Measurements from ENCODE around the gene MYO18B. TPM values are rescaled to one million over a fixed set of nuclear protein-coding genes. Genes with fewer than 3 reads are reported as not detected.
A peak's percentile ranks its signal among the peaks of the same experiment; 100 is the strongest.

Gene MYO18B
- total RNA-seq, 1 experiment from 2014 or later: not detected

- no peak for DNase-seq (ENCODE audit: low spot score)
These were observed 6.2 kb downstream of the MYO18B start for GRCh38 chr22:25748140-25748539.

GRCh38 chr22:25748704-25749103 lies 6.7 kb downstream of the MYO18B start:
- DNase-seq (ENCODE audit: low spot score): no peak

GRCh38 chr22:25749420-25750169 lies 7.6 kb downstream of the MYO18B start:
- DNase-seq (ENCODE audit: low spot score): no peak

GRCh38 chr22:25750569-25751173 lies 8.7 kb downstream of the MYO18B start:
- no peak for DNase-seq (ENCODE audit: low spot score)

GRCh38 chr22:25751174-25751581 lies 9.2 kb downstream of the MYO18B start:
- no peak for DNase-seq (ENCODE audit: low spot score)

GRCh38 chr22:25752615-25753214 lies 10.7 kb downstream of the MYO18B start:
- no peak for DNase-seq (ENCODE audit: low spot score)

- DNase-seq (ENCODE audit: low spot score): no peak
These were observed 11.3 kb downstream of the MYO18B start for GRCh38 chr22:25753252-25753651.

- peak; percentile 84 for DNase-seq (ENCODE audit: low spot score)
These were observed 12.7 kb downstream of the MYO18B start for GRCh38 chr22:25754527-25755202.

- DNase-seq (ENCODE audit: low spot score): no peak
These were observed 15.7 kb downstream of the MYO18B start for GRCh38 chr22:25757686-25758085.

GRCh38 chr22:25758316-25758715 lies 16.3 kb downstream of the MYO18B start:
- no peak for DNase-seq (ENCODE audit: low spot score)

GRCh38 chr22:25759825-25760231 lies 17.8 kb downstream of the MYO18B start:
- peak; percentile 89 for DNase-seq (ENCODE audit: low spot score)

GRCh38 chr22:25760294-25760693 lies 18.3 kb downstream of the MYO18B start:
- DNase-seq (ENCODE audit: low spot score): no peak

GRCh38 chr22:25760848-25761595 lies 19.0 kb downstream of the MYO18B start:
- DNase-seq (ENCODE audit: low spot score): no peak

GRCh38 chr22:25762147-25762546 lies 20.2 kb downstream of the MYO18B start:
- DNase-seq (ENCODE audit: low spot score): no peak

GRCh38 chr22:25763239-25763777 lies 21.3 kb downstream of the MYO18B start:
- no peak for DNase-seq (ENCODE audit: low spot score)

- DNase-seq (ENCODE audit: low spot score): no peak
These were observed 22.5 kb downstream of the MYO18B start for GRCh38 chr22:25764270-25765015.

GRCh38 chr22:25765016-25765367 lies 23.0 kb downstream of the MYO18B start:
- no peak for DNase-seq (ENCODE audit: low spot score)

GRCh38 chr22:25765801-25766200 lies 23.8 kb downstream of the MYO18B start:
- no peak for DNase-seq (ENCODE audit: low spot score)

- DNase-seq (ENCODE audit: low spot score): no peak
These were observed 24.4 kb downstream of the MYO18B start for GRCh38 chr22:25766418-25766817.

- no peak for DNase-seq (ENCODE audit: low spot score)
These were observed 28.3 kb downstream of the MYO18B start for GRCh38 chr22:25770333-25770732.

GRCh38 chr22:25772288-25772687 lies 30.3 kb downstream of the MYO18B start:
- no peak for DNase-seq (ENCODE audit: low spot score)
